SK-N-SH (cell line): Measurements from ENCODE around the gene FBXW11. TPM values are rescaled to one million over a fixed set of nuclear protein-coding genes. Genes with fewer than 3 reads are reported as not detected.

ENCODE experiments used
- CTCF ChIA-PET: fragments of 300-600, 350-600 bp; formaldehyde crosslinking; extraction: SDS; loops from one replicate; lab custom pipeline; 2021; lab: Yijun Ruan, JAX
- POLR2A ChIA-PET: fragments of 350-600 bp; sonication (Branson Sonifier 250); formaldehyde crosslinking; extraction: SDS; loops from one replicate; lab custom pipeline; 2020; ENCODE audit warnings: antibody characterized with exemption, inconsistent platforms; lab: Yijun Ruan, JAX
- DNase-seq: peaks from one replicate; pipeline ENCODE4 v3.0.0; 2012
- H2AFZ ChIP-seq: fragments of 200-600 bp; sonication (generic); 2 replicates; pipeline ENCODE4 v1.8.1; 2016; ENCODE audit warnings: antibody characterized with exemption, mild to moderate bottlenecking, low read depth
- H3F3A ChIP-seq: fragments of 200-600 bp; sonication (generic); replicated peaks from 2 replicates; pipeline ENCODE3; 2016; ENCODE audit warnings: antibody characterized with exemption, mild to moderate bottlenecking; ENCODE audit not compliant: insufficient read depth
- H3K27ac ChIP-seq, 2 experiments: fragments of 200-500 bp in 1 of 2; fragments of 200-600 bp in 1 of 2; sonication (Bioruptor generic) in 1 of 2; sonication (generic), shearing (Covaris generic) in 1 of 2; 2 replicates each; pipeline versions ENCODE4 v1.5.1 to v1.6.1; 2014 to 2016; ENCODE audit warnings: low read depth in 2 of 2, inconsistent platforms in 1 of 2, low read length in 1 of 2, mild to moderate bottlenecking in 1 of 2, mixed read lengths in 1 of 2
- H3K27me3 ChIP-seq: fragments of 200-600 bp; sonication (generic), shearing (Covaris generic); 2 replicates; pipeline ENCODE4 v1.6.1; 2016; ENCODE audit warnings: mixed run types; ENCODE audit not compliant: insufficient read depth
- H3K36me3 ChIP-seq, 2 experiments: fragments of 200-500 bp in 1 of 2; fragments of 200-600 bp in 1 of 2; sonication (Bioruptor generic) in 1 of 2; sonication (generic) in 1 of 2; replicated peaks in 1 of 2; 2 replicates each; pipeline versions ENCODE3 to v1.5.1; 2014 to 2016; ENCODE audit warnings: low read length in 1 of 2, mild to moderate bottlenecking in 1 of 2; ENCODE audit not compliant: insufficient read depth in 2 of 2, control insufficient read depth in 1 of 2
- H3K4me1 ChIP-seq, 2 experiments: fragments of 200-500 bp in 1 of 2; fragments of 200-600 bp in 1 of 2; sonication (Bioruptor generic) in 1 of 2; sonication (generic), shearing (Covaris generic) in 1 of 2; 2 replicates each; pipeline versions ENCODE4 v1.5.1 to v1.6.1; 2014 to 2016; ENCODE audit warnings: low read depth in 1 of 2, low read length in 1 of 2, mixed run types in 1 of 2; ENCODE audit not compliant: insufficient read depth in 2 of 2, control insufficient read depth in 1 of 2
- H3K4me2 ChIP-seq: fragments of 200-600 bp; sonication (generic), shearing (Covaris generic); 2 replicates; pipeline ENCODE4 v1.6.1; 2017; ENCODE audit warnings: mixed run types
- H3K4me3 ChIP-seq, 2 experiments: fragments of 200-500 bp in 1 of 2; fragments of 200-600 bp in 1 of 2; sonication (Bioruptor generic) in 1 of 2; sonication (generic), shearing (Covaris generic) in 1 of 2; 2 replicates each; pipeline versions ENCODE4 v1.5.1 to v1.8.1; 2014 to 2016; ENCODE audit warnings: low read depth in 2 of 2, inconsistent platforms in 1 of 2, low read length in 1 of 2, mild to moderate bottlenecking in 1 of 2, mixed read lengths in 1 of 2, moderate library complexity in 1 of 2
- H3K79me2 ChIP-seq: fragments of 200-600 bp; sonication (generic); 2 replicates; pipeline ENCODE4 v1.8.1; 2017; ENCODE audit warnings: mild to moderate bottlenecking; ENCODE audit not compliant: insufficient read depth
- H3K9ac ChIP-seq: fragments of 200-600 bp; sonication (generic); 2 replicates; pipeline ENCODE4 v1.6.1; 2017; ENCODE audit warnings: mixed run types
- H3K9me2 ChIP-seq: fragments of 200-600 bp; sonication (generic); 2 replicates; pipeline ENCODE4 v1.6.1; 2017; ENCODE audit warnings: mixed run types
- H3K9me3 ChIP-seq: fragments of 200-600 bp; sonication (generic); 2 replicates; pipeline ENCODE4 v1.6.1; 2017; ENCODE audit warnings: mixed run types, mild to moderate bottlenecking, moderate library complexity
- H4K20me1 ChIP-seq: fragments of 200-600 bp; sonication (generic); 2 replicates; pipeline ENCODE4 v1.6.1; 2017; ENCODE audit warnings: mild to moderate bottlenecking, mixed run types; ENCODE audit not compliant: insufficient read depth
- CHD2 ChIP-seq: fragments of 150-350 bp; IDR thresholded peaks from 2 replicates; pipeline ENCODE4 v1.6.1; 2018; ENCODE audit warnings: low read length; ENCODE audit not compliant: partially characterized antibody
- EZH2phosphoT487 ChIP-seq: fragments of 200-600 bp; sonication (generic); IDR thresholded peaks from 2 replicates; pipeline ENCODE4 v1.6.1; 2017; ENCODE audit warnings: low read depth, mixed run types, mild to moderate bottlenecking, antibody characterized with exemption, moderate library complexity, borderline replicate concordance
- IRF3 ChIP-seq: fragments of 150-350 bp; IDR thresholded peaks from 2 replicates; pipeline ENCODE4 v1.6.1; 2016; ENCODE audit warnings: mild to moderate bottlenecking, low read depth, low read length
- JUND ChIP-seq: IDR thresholded peaks from 2 replicates; pipeline ENCODE4 v1.4.0; 2012
- MAX ChIP-seq: IDR thresholded peaks from 2 replicates; pipeline ENCODE4 v1.4.0; 2012; ENCODE audit warnings: low read depth
- MEF2A ChIP-seq: IDR thresholded peaks from 2 replicates; pipeline ENCODE4 v1.4.0; 2012; ENCODE audit warnings: low read depth, borderline replicate concordance
- MXI1 ChIP-seq: IDR thresholded peaks from 2 replicates; pipeline ENCODE4 v1.6.1; 2012; ENCODE audit warnings: mild to moderate bottlenecking, low read depth, low read length, improper control_type of control experiment
- NRF1 ChIP-seq: IDR thresholded peaks from 2 replicates; pipeline ENCODE4 v1.6.1; 2012; ENCODE audit warnings: low read depth, mild to moderate bottlenecking, low read length
- RAD21 ChIP-seq: IDR thresholded peaks from 2 replicates; pipeline ENCODE4 v1.6.1; 2012; ENCODE audit warnings: mild to moderate bottlenecking, low read length
- RCOR1 ChIP-seq: fragments of 150-350 bp; IDR thresholded peaks from 2 replicates; pipeline ENCODE4 v1.6.1; 2017; ENCODE audit warnings: antibody characterized with exemption, low read length
- REST ChIP-seq: IDR thresholded peaks from 2 replicates; pipeline ENCODE4 v1.6.1; 2012; ENCODE audit warnings: mild to moderate bottlenecking, low read depth, low read length, moderate library complexity
- RXRA ChIP-seq: IDR thresholded peaks from 2 replicates; pipeline ENCODE4 v1.4.0; 2012; ENCODE audit warnings: low read depth, mild to moderate bottlenecking, borderline replicate concordance
- TAF1 ChIP-seq: IDR thresholded peaks from 2 replicates; pipeline ENCODE4 v1.6.1; 2012; ENCODE audit warnings: low read depth, mild to moderate bottlenecking, low read length, moderate library complexity, borderline replicate concordance
- USF1 ChIP-seq: IDR thresholded peaks from 2 replicates; pipeline ENCODE4 v1.4.0; 2012; ENCODE audit warnings: low read depth, borderline replicate concordance
- WGBS: methylation state at CpG from one replicate; pipeline ENCODE4 v1.1.6; 2017; ENCODE audit warnings: low lambda C conversion rate; 5-methylcytosine and 5-hydroxymethylcytosine counted together
- polyA plus RNA-seq, 3 experiments: library from polyadenylated mRNA; depleted of rRNA; stranded (reverse); fragments of >200 nt; gene quantifications; 2 replicates each; pipeline ENCODE4 v1.2.3, GENCODE V29; 2012

The FBXW11 gene
- polyA plus RNA-seq, 1 of the 3 experiments (the other 2 are of a cell fraction), result 37.5 TPM

GRCh38 chr5:172049226-172049796, 42.9 kb upstream of the FBXW11 start (continued):
- no peak for TF ChIP-seq USF1
- TF ChIP-seq MEF2A, result no peak
- no peak for TF ChIP-seq RCOR1
- no peak for TF ChIP-seq CHD2
- no peak for TF ChIP-seq RXRA
- no peak for TF ChIP-seq JUND

GRCh38 chr5:172048539-172049101, 42.2 kb upstream of the FBXW11 start:
- Histone ChIP-seq H3K79me2 (no peaks in the 10 kb centered on the region), H3F3A (no peaks in the 10 kb centered on the region), H3K27ac (no peak overlapping the region), H3K36me3 (peaks cover 15 to 21% of the 10 kb centered on the region in 2 experiments), H3K4me3 (no peak overlapping the region), H3K9me3 (no peaks in the 10 kb centered on the region), H3K9ac (no peak overlapping the region), H4K20me1 (no peaks in the 10 kb centered on the region), H3K4me1 (peaks cover 0 to 4% of the 10 kb centered on the region in 2 experiments; a peak in 1 of 4 replicates), H3K27me3 (no peaks in the 10 kb centered on the region), H3K4me2 (no peak overlapping the region), H2AFZ (no peak overlapping the region), H3K9me2 (no peaks in the 10 kb centered on the region)
- POLR2A ChIA-PET, result no interaction called here
- WGBS, result 97% methylated on average over 12 of the region's 12 CpGs
- no peak for DNase-seq
- CTCF ChIA-PET, result interaction anchor here (1.4 to 2.2 kb wide), 2 partner anchors 11 to 39 kb away, joined by 3 to 11 read pairs; no protein-coding TSS in a partner anchor
- TF ChIP-seq JUND (no peak), MXI1 (no peak), MAX (no peak), RAD21 (no peak), USF1 (no peak), EZH2phosphoT487 (no peak), IRF3 (no peak), TAF1 (no peak), REST (no peak), NRF1 (no peak), RCOR1 (no peak)
